GM12872 (cell line): ENCODE measurements around the gene CPA5.

Experiments used
- TF ChIP-seq, protein P1 (sequence below): IDR thresholded peaks from 3 replicates; pipeline ENCODE4 v1.5.1; 2011; ENCODE audit warnings: low read depth, mild to moderate bottlenecking, low read length, moderate library complexity; ENCODE audit not compliant: insufficient read depth

Gene CPA5

DNA sequence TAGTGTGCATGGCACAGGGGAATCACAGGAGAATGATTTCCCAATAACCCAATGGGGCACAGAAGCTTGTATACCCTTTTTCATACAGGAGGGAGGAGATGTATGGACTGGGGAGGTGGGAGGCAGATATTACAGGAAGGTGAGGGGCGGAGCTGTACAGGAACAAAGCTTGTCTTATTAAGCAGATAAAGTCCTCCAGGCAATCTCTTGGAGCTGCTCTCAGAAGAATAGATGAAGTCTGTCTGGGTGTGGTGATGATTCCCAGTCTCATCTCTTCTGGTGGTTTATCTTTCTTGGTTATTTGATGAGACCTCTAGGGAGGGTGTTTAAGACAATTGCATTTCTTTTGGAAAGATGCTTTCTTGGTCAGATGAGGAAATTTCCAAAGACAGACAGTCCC, 25.1 kb upstream of the CPA5 start:
- TF ChIP-seq, protein P1, sequence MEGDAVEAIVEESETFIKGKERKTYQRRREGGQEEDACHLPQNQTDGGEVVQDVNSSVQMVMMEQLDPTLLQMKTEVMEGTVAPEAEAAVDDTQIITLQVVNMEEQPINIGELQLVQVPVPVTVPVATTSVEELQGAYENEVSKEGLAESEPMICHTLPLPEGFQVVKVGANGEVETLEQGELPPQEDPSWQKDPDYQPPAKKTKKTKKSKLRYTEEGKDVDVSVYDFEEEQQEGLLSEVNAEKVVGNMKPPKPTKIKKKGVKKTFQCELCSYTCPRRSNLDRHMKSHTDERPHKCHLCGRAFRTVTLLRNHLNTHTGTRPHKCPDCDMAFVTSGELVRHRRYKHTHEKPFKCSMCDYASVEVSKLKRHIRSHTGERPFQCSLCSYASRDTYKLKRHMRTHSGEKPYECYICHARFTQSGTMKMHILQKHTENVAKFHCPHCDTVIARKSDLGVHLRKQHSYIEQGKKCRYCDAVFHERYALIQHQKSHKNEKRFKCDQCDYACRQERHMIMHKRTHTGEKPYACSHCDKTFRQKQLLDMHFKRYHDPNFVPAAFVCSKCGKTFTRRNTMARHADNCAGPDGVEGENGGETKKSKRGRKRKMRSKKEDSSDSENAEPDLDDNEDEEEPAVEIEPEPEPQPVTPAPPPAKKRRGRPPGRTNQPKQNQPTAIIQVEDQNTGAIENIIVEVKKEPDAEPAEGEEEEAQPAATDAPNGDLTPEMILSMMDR = no peak

DNA sequence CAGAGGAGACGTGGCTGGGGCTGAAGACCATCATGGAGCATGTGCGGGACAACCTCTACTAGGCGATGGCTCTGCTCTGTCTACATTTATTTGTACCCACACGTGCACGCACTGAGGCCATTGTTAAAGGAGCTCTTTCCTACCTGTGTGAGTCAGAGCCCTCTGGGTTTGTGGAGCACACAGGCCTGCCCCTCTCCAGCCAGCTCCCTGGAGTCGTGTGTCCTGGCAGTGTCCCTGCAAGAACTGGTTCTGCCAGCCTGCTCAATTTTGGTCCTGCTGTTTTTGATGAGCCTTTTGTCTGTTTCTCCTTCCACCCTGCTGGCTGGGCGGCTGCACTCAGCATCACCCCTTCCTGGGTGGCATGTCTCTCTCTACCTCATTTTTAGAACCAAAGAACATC, 22.0 kb upstream of the CPA5 start:
- TF ChIP-seq, protein P1 = no peak

DNA sequence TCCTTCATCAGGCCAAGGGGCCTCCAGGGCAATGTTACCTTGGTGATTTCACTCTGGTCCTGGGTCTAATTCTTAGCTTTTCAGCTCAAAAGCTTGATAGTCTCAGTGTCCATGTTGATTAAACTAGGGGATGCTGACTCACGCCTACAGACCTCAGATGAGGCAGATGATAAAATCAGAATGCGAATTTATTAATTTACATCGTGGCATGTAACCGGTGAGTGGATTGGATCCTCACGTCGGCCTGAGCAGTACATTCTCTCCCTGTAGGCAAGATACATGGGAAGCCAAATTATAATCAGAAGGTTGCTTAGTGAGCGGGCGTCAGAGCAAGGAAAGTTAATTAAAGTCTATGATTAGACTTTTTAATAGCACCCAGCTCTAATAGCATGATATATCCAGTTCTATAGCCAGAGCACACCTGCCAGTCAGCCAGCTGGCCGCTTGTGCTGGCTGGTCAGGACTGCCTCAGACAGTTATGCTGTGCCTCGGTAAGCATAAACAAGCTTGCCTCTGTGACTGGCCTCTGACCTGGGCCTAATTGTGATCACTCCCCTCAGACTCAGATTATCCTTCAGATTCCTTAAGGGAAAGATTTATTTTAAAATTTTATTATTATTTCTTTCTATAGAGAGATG, 20.2 kb upstream of the CPA5 start:
- TF ChIP-seq, protein P1 = no peak

DNA sequence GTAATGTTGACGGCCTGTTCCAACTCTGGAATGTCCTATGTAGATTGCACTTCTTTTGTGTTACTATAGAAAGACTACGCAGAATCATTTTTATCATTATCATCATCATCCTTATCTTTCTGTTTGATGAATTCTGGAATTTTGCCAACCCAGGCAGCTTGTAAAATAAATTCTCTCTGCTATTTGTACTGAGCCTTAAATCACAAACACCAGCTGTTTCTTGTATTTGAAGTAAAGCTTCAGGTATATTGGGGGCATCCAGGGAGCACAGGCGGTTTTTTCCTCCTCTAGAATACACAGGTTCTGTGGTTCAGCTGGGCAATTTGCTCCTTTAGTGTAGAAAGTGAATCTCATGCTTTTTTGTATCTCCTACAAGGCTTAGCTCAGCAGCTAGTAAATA, 14.9 kb upstream of the CPA5 start:
- TF ChIP-seq, protein P1 = no peak

DNA sequence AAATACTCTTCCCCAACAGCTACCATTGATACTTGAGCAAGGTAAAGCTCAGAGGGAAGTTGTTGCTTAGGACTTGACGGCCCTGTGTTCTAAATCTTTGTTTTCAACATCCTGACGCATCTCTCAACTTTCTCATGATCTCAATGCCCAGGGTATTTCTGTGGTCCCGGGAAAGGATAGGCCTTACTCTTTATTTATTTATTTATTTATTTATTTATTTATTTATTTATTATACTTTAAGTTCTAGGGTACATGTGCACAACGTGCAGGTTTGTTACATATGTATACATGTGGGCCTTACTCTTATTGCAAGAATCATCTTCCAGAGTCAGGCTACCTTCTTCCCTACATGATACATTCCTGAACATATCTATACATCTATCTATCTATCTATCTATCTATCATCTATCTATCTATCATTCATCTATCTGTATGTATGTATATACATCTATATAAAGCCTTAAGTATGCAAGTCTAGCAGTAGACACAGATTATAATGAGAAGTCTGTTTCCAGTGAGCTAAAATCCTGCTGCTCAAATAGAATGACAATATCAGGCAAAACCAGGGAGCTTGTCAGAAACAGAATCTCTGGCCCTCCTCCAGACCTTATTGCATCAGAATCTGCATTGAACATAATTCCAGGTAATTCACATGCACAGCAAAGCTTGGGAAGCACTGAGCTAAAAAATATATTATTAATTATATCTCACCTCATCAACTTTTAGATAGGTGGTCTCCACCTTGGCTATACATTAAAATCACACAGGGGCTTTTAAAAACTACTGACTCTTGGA, 12.2 kb upstream of the CPA5 start:
- TF ChIP-seq, protein P1 = no peak

DNA sequence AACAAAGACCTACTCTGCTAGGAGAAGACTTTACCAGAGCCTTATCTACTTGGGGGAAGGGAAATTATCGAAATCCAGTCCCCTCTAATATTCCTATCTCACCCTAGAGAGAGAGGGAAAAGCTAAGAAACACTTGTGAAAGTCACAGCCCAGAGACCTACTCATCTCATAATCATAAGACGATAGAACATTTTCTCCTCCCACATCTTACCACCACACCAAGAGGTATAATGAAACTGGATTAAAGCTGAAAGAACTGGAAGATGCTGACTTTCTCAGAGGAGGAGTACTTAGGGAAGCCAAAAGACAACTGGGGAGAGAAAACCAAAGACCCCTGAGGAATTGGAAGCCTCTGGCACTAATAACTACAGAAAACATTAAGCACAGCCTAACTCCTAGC, 10.8 kb upstream of the CPA5 start:
- TF ChIP-seq, protein P1 = no peak

DNA sequence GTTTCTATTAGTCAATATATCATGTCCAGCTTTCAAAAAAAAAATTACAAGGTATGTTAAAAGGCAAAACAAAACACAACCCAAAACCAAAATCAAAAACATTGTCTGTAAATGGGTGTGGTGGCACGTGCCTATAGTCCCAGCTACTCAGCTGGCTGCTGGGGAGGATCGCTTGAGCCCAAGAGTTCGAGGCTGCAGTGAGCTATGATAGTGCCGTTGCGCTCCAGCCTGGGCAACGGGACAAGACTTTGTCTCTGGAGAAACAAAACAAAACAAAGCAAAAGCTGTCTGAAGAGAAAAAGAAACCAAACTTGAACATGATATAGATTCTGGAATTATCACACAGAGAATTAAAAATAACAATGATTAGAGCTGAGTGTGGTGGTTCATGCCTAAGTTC, 10.3 kb upstream of the CPA5 start:
- TF ChIP-seq, protein P1 = no peak
